Omental fat pad (tissue), 4 donors: ENCODE data around the gene GPHB5. TPM values are rescaled to one million over a fixed set of nuclear protein-coding genes. Genes with fewer than 3 reads are reported as not detected.

ENCODE experiments used
- ATAC-seq: fragments of 150-250 bp; one replicate; pipeline ENCODE4 v1.9.1; 2016; ENCODE audit warnings: mild to moderate bottlenecking, moderate library complexity; ENCODE audit not compliant: low FRiP score
- DNase-seq: peaks from one replicate; pipeline ENCODE4 v3.0.0-alpha.2; 2019; ENCODE audit warnings: low spot score
- CTCF ChIP-seq, 3 donors: fragments of 450-650 bp; IDR thresholded peaks; one replicate each; pipeline ENCODE4 v1.5.1; 2016 to 2017; ENCODE audit warnings: antibody characterized with exemption in 3 of 3, mild to moderate bottlenecking in 3 of 3, moderate library complexity in 2 of 3
- total RNA-seq, 4 donors: library from RNA; depleted of rRNA; stranded (reverse); fragments of >200 nt; gene quantifications; one replicate each; pipeline ENCODE4 v1.1.0, GENCODE V29; 2016

GPHB5 gene
- total RNA-seq, 4 donors from 2014 or later = not detected

- no peak for TF ChIP-seq CTCF (IDR thresholded peaks at IDR 0.05)
- DNase-seq (no peak), ATAC-seq (no peak)
Measured at GRCh38 chr14:63275611-63276010, 43.1 kb downstream of the GPHB5 start.

GRCh38 chr14:63273717-63274655 lies 44.7 kb downstream of the GPHB5 start:
- ATAC-seq (no peak), DNase-seq (no peak)
- TF ChIP-seq CTCF (IDR thresholded peaks at IDR 0.05) = no peak

- no peak for DNase-seq
- TF ChIP-seq CTCF (IDR thresholded peaks at IDR 0.05) = no peak
- no peak for ATAC-seq
Measured at GRCh38 chr14:63273129-63273528, 45.6 kb downstream of the GPHB5 start.

DNA sequence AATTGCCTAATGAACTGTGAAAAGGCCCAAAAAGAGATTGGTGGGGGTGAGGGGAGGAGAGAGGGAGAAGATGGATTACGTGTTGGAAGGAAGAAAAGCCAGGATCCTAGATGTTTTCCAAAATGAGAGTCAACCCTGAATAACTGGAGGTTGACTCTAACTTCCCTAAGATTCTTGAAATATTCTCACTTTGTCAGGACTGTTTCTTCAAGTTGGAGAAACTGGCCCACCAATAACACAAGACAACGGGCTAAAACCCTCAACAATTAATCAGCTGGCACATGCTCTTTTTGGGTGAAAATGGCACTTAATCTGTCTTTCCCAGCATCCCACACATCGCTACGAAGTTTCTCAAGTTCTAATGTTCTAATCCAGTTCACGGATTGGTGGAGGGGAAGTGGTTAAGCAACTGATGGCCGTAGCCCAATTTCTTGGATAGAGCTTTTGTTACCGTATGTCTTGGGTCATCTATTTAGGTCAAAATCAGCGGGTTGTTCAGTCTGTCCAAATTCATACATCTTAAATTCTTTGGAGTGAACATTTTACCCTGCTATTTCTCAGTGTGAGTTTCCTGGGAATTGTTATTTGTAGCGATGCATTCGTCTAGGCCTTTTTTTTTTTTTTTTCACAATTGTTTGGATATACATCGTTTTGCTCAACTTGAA lies 49.0 kb downstream of the GPHB5 start:
- DNase-seq (no peak), ATAC-seq (no peak)
- TF ChIP-seq CTCF (IDR thresholded peaks at IDR 0.05) = no peak

DNA sequence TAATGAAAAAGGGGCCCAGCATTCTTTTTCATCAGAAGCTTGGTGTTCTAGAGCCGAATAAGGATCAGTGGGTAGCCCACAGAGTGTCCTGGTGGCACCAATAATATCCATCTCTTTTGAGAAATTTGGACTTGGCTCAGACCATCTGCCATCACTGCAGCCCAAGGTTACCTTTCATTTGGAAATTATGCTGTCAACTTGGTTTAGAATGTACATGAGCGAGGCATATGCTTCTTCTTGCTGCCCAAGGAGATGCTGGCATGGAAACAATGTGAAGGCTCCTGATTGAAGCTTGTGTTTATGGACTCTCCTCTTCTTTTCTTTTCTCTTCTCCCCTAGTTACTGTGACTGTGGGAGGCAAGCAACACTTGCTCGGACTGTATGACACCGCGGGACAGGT lies 50.0 kb downstream of the GPHB5 start:
- DNase-seq (no peak), ATAC-seq (no peak)
- TF ChIP-seq CTCF (IDR thresholded peaks at IDR 0.05) = no peak

DNA sequence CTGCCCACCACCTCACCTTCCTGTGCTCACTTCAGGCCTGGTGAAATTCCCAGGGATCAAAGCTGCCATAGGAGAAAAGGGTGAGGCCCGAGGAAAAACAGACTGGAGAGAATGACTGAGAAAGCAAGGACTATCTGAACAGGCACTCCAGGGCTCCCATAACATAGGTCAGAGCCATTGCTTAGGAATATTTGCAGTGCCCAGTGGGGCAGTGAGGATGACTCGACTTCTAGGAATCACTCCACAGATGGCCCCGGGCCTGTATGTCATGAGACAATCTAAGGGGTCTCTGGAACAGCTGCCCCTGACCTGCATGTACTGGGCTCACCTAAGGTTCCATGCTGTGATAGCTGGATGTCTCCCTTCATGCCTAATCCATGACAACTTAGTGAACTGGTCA lies 51.6 kb downstream of the GPHB5 start:
- TF ChIP-seq CTCF (IDR thresholded peaks at IDR 0.05) = no peak
- ATAC-seq (no peak), DNase-seq (no peak)
